HepG2 (cell line): ENCODE data around the gene ZNF513. TPM values are rescaled to one million over a fixed set of nuclear protein-coding genes. Genes with fewer than 3 reads are reported as not detected.

Experiments used
- ATAC-seq: fragments of 200-7000 bp; cut with Tn5 transposase; 3 replicates; pipeline ENCODE4 v1.9.1; 2020; ENCODE audit warnings: mild to moderate bottlenecking, moderate library complexity
- BruUV-seq: library from RNA; stranded (reverse); fragments of 400-500 nt; replicated peaks from 2 replicates; lab custom pipeline; 2021; lab: Mats Ljungman, UMichigan
- CTCF ChIA-PET: fragments of 300-600 bp; formaldehyde crosslinking; extraction: SDS; loops from one replicate; lab custom pipeline; 2021; ENCODE audit warnings: low total read pairs, inconsistent platforms, low intra/inter-chr PET ratio; lab: Yijun Ruan, JAX
- POLR2A ChIA-PET: fragments of 350-600 bp; sonication (Branson Sonifier 250); formaldehyde crosslinking; loops from one replicate; lab custom pipeline; 2020; ENCODE audit warnings: antibody characterized with exemption, inconsistent platforms; lab: Yijun Ruan, JAX
- DNase-seq: peaks from one replicate; pipeline ENCODE4 v3.0.0-alpha.2; 2015; ENCODE audit warnings: low spot score
- FAIRE-seq: peaks from 3 replicates; lab custom pipeline; 2011; peaks lifted over from hg19 to GRCh38; lab: Jason Lieb, UNC
- H2AFZ ChIP-seq: one replicate; pipeline ENCODE4 v1.6.1; 2011; ENCODE audit warnings: low read length, inconsistent platforms
- H3K27ac ChIP-seq: fragments of 300-600 bp; 3 replicates; pipeline ENCODE4 v1.8.0; 2011; ENCODE audit warnings: mixed run types, mild to moderate bottlenecking, mixed read lengths, low read length, inconsistent platforms; ENCODE audit not compliant: insufficient read depth; ENCODE audit errors: extremely low read length
- H3K27me3 ChIP-seq, 2 experiments: fragments of 200-600 bp in 1 of 2; 2 replicates in 1 of 2; 3 replicates in 1 of 2; pipeline versions ENCODE4 v1.6.0 to v1.8.0; 2011; ENCODE audit warnings: low read length in 2 of 2, mild to moderate bottlenecking in 2 of 2, moderate library complexity in 2 of 2, inconsistent platforms in 1 of 2; ENCODE audit not compliant: insufficient read depth in 2 of 2, control insufficient read depth in 1 of 2
- H3K36me3 ChIP-seq, 2 experiments: fragments of 200-600 bp in 1 of 2; replicated peaks in 1 of 2; 2 replicates in 1 of 2; 3 replicates in 1 of 2; pipeline versions ENCODE4 v1.5.1 to v1.8.0; 2011; ENCODE audit warnings: low read length in 2 of 2, inconsistent platforms in 1 of 2; ENCODE audit not compliant: insufficient read depth in 2 of 2, control insufficient read depth in 1 of 2
- H3K4me1 ChIP-seq: 2 replicates; pipeline ENCODE4 v1.5.1; 2012; ENCODE audit warnings: low read length, inconsistent platforms; ENCODE audit not compliant: insufficient read depth
- H3K4me2 ChIP-seq: 2 replicates; pipeline ENCODE4 v1.6.0; 2011; ENCODE audit warnings: low read depth, low read length, inconsistent platforms
- H3K4me3 ChIP-seq, 3 experiments: fragments of 200-600 bp in 1 of 3; sonication (generic), shearing (Covaris generic) in 1 of 3; replicated peaks in 1 of 3; 2 replicates each; pipeline ENCODE4 v1.5.1; 2011 to 2016; ENCODE audit warnings: low read length in 3 of 3, inconsistent platforms in 2 of 3, low read depth in 2 of 3, mild to moderate bottlenecking in 2 of 3, control low read depth in 1 of 3, mixed read lengths in 1 of 3; ENCODE audit not compliant: insufficient read depth in 1 of 3
- H3K79me2 ChIP-seq: one replicate; pipeline ENCODE4 v1.6.1; 2011; ENCODE audit warnings: low read length, inconsistent platforms; ENCODE audit not compliant: insufficient read depth
- H3K9ac ChIP-seq: 2 replicates; pipeline ENCODE4 v1.6.0; 2011; ENCODE audit warnings: mild to moderate bottlenecking, low read depth, low read length, inconsistent platforms; ENCODE audit not compliant: insufficient read depth
- H3K9me3 ChIP-seq: 2 replicates; pipeline ENCODE4 v1.5.1; 2012; ENCODE audit warnings: mild to moderate bottlenecking, low read length
- H4K20me1 ChIP-seq: 2 replicates; pipeline ENCODE4 v1.6.0; 2011; ENCODE audit warnings: inconsistent platforms, mild to moderate bottlenecking, low read length, moderate library complexity; ENCODE audit not compliant: insufficient read depth
- CBX5 ChIP-seq: sonication (generic); formaldehyde crosslinking; IDR thresholded peaks from 2 replicates; pipeline ENCODE4 v1.4.0; 2020; ENCODE audit warnings: missing genetic modification reagents, borderline replicate concordance
- FOXO4 ChIP-seq: sonication (generic); formaldehyde crosslinking; conservative IDR thresholded peaks from 2 replicates; pipeline ENCODE4 v1.8.1; 2023; ENCODE audit warnings: missing genetic modification reagents
- IRX3 ChIP-seq: sonication (generic); formaldehyde crosslinking; IDR thresholded peaks from 2 replicates; pipeline ENCODE4 v1.8.1; 2023; ENCODE audit warnings: mild to moderate bottlenecking, low read depth, missing genetic modification reagents, borderline replicate concordance
- MIER2 ChIP-seq: IDR thresholded peaks from 2 replicates; pipeline ENCODE4 v1.6.1; 2016; ENCODE audit warnings: missing biosample characterization, missing genetic modification reagents
- NFE2L1 ChIP-seq: sonication (generic); formaldehyde crosslinking; IDR thresholded peaks from 2 replicates; pipeline ENCODE4 v1.4.0; 2020; ENCODE audit warnings: missing genetic modification reagents, mild to moderate bottlenecking, borderline replicate concordance
- PCBP2 ChIP-seq: fragments of 200-400 bp; formaldehyde crosslinking; optimal IDR thresholded peaks from 2 replicates; pipeline ENCODE3; 2018; ENCODE audit warnings: low read length, low read depth; ENCODE audit not compliant: poor library complexity, severe bottlenecking
- RFX1 ChIP-seq: fragments of 450-650 bp; IDR thresholded peaks from 2 replicates; pipeline ENCODE4 v1.6.1; 2017
- SYNCRIP ChIP-seq: fragments of 200-400 bp; formaldehyde crosslinking; IDR thresholded peaks from 2 replicates; pipeline ENCODE4 v1.6.1; 2018; ENCODE audit warnings: mild to moderate bottlenecking, low read depth, low read length; ENCODE audit not compliant: insufficient read depth
- TAF15 ChIP-seq: fragments of 200-400 bp; formaldehyde crosslinking; IDR thresholded peaks from one replicate; pipeline ENCODE4 v1.6.1; 2018; ENCODE audit warnings: mild to moderate bottlenecking, low read depth, low read length; ENCODE audit not compliant: poor library complexity, severe bottlenecking
- YEATS4 ChIP-seq: sonication (generic); formaldehyde crosslinking; IDR thresholded peaks from 2 replicates; pipeline ENCODE4 v1.4.0; 2020; ENCODE audit warnings: missing genetic modification reagents, borderline replicate concordance
- ZBTB2 ChIP-seq: sonication (generic); formaldehyde crosslinking; IDR thresholded peaks from 2 replicates; pipeline ENCODE4 v1.8.0; 2022; ENCODE audit warnings: low read depth, missing genetic modification reagents
- ZBTB26 ChIP-seq: IDR thresholded peaks from 2 replicates; pipeline ENCODE4 v1.6.1; 2016; ENCODE audit warnings: missing compliant biosample characterization, missing genetic modification reagents, borderline replicate concordance
- ZFP36L1 ChIP-seq: sonication (generic); formaldehyde crosslinking; IDR thresholded peaks from 2 replicates; pipeline ENCODE4 v1.8.0; 2022; ENCODE audit warnings: mild to moderate bottlenecking, missing genetic modification reagents, moderate library complexity
- ZNF501 ChIP-seq: sonication (generic); formaldehyde crosslinking; IDR thresholded peaks from 2 replicates; pipeline ENCODE4 v1.5.1; 2020; ENCODE audit warnings: mild to moderate bottlenecking, moderate library complexity, missing genetic modification reagents
- ZNF546 ChIP-seq: sonication (generic); formaldehyde crosslinking; conservative IDR thresholded peaks from 2 replicates; pipeline ENCODE4 v1.8.1; 2023; ENCODE audit warnings: mild to moderate bottlenecking, missing genetic modification reagents
- ZNF878 ChIP-seq: sonication (generic); formaldehyde crosslinking; IDR thresholded peaks from 2 replicates; pipeline ENCODE4 v1.8.1; 2023; ENCODE audit warnings: mild to moderate bottlenecking, missing genetic modification reagents, moderate library complexity
- WGBS: methylation state at CpG from one replicate; pipeline ENCODE4 v1.1.6; 2017; ENCODE audit warnings: low lambda C conversion rate; 5-methylcytosine and 5-hydroxymethylcytosine counted together
- in situ Hi-C: cut with HindIII; loops from 2 replicates; pipeline ENCODE4 v1.10.0; 2017; ENCODE audit warnings: low pct_unique_long_range_greater_than_20kb; ENCODE audit not compliant: extremely low pct_ligation_motif_present
- intact Hi-C: fragments of 100-400 bp; cut with micrococcal nuclease; formaldehyde crosslinking; loops from one replicate; pipeline ENCODE4 v1.10.0; 2022; ENCODE audit not compliant: unreplicated experiment
- polyA plus RNA-seq, 8 experiments: library from polyadenylated mRNA; depleted of rRNA in 3 of 8; stranded (reverse) in 7 of 8; unstranded in 1 of 8; fragments of >200 nt; fragmentation: Illumina TruSeq in 4 of 8; extraction: Trizol in 4 of 8; gene quantifications; 2 replicates each; pipeline versions ENCODE4 v1.2.1 to v1.2.3, GENCODE V29; 2011 to 2016; ENCODE audit warnings: low read depth in 4 of 8, missing spikeins in 1 of 8, mixed read lengths in 1 of 8; ENCODE audit not compliant: insufficient read depth in 1 of 8
- total RNA-seq, 5 experiments: library from RNA; depleted of rRNA; stranded (reverse); fragments of >200 nt; fragmentation: Illumina TruSeq; extraction: Trizol; gene quantifications; 2 replicates each; pipeline ENCODE4 v1.2.3, GENCODE V29; 2016; ENCODE audit warnings: low read depth in 1 of 5
- TF ChIP-seq, protein P1 (sequence below): sonication (generic); formaldehyde crosslinking; IDR thresholded peaks from 2 replicates; pipeline ENCODE4 v1.4.0; 2020; ENCODE audit warnings: mild to moderate bottlenecking, low read depth, missing genetic modification reagents
- TF ChIP-seq, protein P2 (sequence below): sonication (generic); formaldehyde crosslinking; IDR thresholded peaks from 2 replicates; pipeline ENCODE4 v1.8.0; 2022; ENCODE audit warnings: missing genetic modification reagents, low read depth, mild to moderate bottlenecking, borderline replicate concordance

The ZNF513 gene
- total and polyA plus RNA-seq, 2 of the 13 experiments (the other 11 are each of a cell fraction or from before 2014, with no cell fraction given), result 4.9 to 6.3 TPM

- Histone ChIP-seq H3K27ac (peak overlapping the region; percentile 83), H3K79me2 (peaks cover 54% of the 10 kb centered on the region), H3K27me3 (no peaks in the 10 kb centered on the region; a peak in 1 of 5 replicates), H3K9ac (peak overlapping the region; percentile 97), H4K20me1 (no peaks in the 10 kb centered on the region; the same call in 1 of the 2 replicates), H3K4me1 (peaks cover 41% of the 10 kb centered on the region), H3K4me3 (peak overlapping the region; percentile 88 to 96 (median 95)), H3K4me2 (peak overlapping the region; percentile 94), H3K36me3 (peaks cover 24 to 61% of the 10 kb centered on the region in 2 experiments), H2AFZ (no peak overlapping the region), H3K9me3 (no peaks in the 10 kb centered on the region)
- CTCF ChIA-PET, result interaction anchor here (2.5 kb wide), 1 partner anchor 49 kb away, joined by 15 read pairs; no protein-coding TSS in a partner anchor
- in situ Hi-C loops, result loop anchor here (5.0 kb wide), 1 partner anchor 47 kb away; the partner anchor contains the start of gene MPV17
- TSS peak; percentile 58 for BruUV-seq
- WGBS, result 3% methylated on average over 18 of the region's 18 CpGs
- FAIRE-seq (no peak), ATAC-seq (peak; percentile 59), DNase-seq (no peak)
- POLR2A ChIA-PET, result interaction anchor here (0.7 to 9.5 kb wide), 18 partner anchors 9 to 318 kb away, joined by 3 to 125 read pairs (median 6); partner anchors contain the start of genes AGBL5, GTF3C2, MPV17 and NRBP1
- intact Hi-C loops, result loop anchor here (1.0 to 10.0 kb wide), 4 partner anchors 13 to 115 kb away; partner anchors contain the start of gene GTF3C2
- peak; percentile 12; the same call in 1 of the 2 replicates for TF ChIP-seq ZFP36L1 (CRISPR knock-in tag)
- peak; percentile 7; the same call in 1 of the 2 replicates for TF ChIP-seq ZBTB2 (CRISPR knock-in tag)
- no peak for TF ChIP-seq MIER2 (CRISPR knock-in tag)
- no peak for TF ChIP-seq IRX3 (CRISPR knock-in tag)
- no peak for TF ChIP-seq SYNCRIP
- TF ChIP-seq ZNF878 (CRISPR knock-in tag), result peak; percentile 17; the same call in 1 of the 2 replicates
- no peak for TF ChIP-seq CBX5 (CRISPR knock-in tag)
- 0 out of 2 replicates have a peak, but pooled peaks have one; percentile 18 for TF ChIP-seq ZNF546 (CRISPR knock-in tag)
- no peak for TF ChIP-seq ZBTB26
- TF ChIP-seq, protein P1, sequence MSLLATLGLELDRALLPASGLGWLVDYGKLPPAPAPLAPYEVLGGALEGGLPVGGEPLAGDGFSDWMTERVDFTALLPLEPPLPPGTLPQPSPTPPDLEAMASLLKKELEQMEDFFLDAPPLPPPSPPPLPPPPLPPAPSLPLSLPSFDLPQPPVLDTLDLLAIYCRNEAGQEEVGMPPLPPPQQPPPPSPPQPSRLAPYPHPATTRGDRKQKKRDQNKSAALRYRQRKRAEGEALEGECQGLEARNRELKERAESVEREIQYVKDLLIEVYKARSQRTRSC (CRISPR knock-in tag), result peak; percentile 31; the same call in 1 of the 2 replicates
- no peak for TF ChIP-seq RFX1
- TF ChIP-seq PCBP2, result no peak
- TF ChIP-seq NFE2L1 (CRISPR knock-in tag), result peak; percentile 80; the same call in 1 of the 2 replicates
- TF ChIP-seq TAF15, result no peak
- no peak for TF ChIP-seq YEATS4 (CRISPR knock-in tag)
- TF ChIP-seq ZNF501, result no peak
- no peak for TF ChIP-seq FOXO4 (CRISPR knock-in tag)
- TF ChIP-seq, protein P2, sequence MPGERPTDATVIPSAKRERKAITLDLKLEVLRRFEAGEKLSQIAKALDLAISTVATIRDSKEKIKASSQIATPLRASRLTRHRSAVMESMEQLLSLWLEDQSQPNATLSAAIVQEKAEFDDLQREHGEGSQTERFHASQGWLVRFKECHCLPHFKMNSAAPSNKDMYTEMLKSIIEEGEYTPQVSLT (CRISPR knock-in tag), result 0 out of 2 replicates have a peak, but pooled peaks have one; percentile 31
Observed at GRCh38 chr2:27369471-27370025, 11.0 kb downstream of the ZNF513 start.
